NT2/D1 (cell line): ENCODE results near the gene NAV2.
A peak's percentile ranks its signal among the peaks of the same experiment; 100 is the strongest.
"Not testable (repeated sequence)": the region's sequence is repeated elsewhere in the genome, so short reads cannot be mapped to it uniquely, and the experiment has no call there.

ENCODE experiments used
- DNase-seq: peaks from one replicate; pipeline ENCODE4 v3.0.0-alpha.2; 2011; ENCODE audit warnings: low read depth, low spot score
- H3K27me3 ChIP-seq: 2 replicates; pipeline ENCODE4 v1.6.0; 2011; ENCODE audit warnings: mild to moderate bottlenecking; ENCODE audit not compliant: insufficient read length, insufficient read depth
- H3K36me3 ChIP-seq: 2 replicates; pipeline ENCODE4 v1.6.1; 2011; ENCODE audit warnings: mild to moderate bottlenecking, low read length, mixed read lengths; ENCODE audit not compliant: insufficient read depth, insufficient read length
- H3K4me1 ChIP-seq: 2 replicates; pipeline ENCODE4 v1.5.1; 2011; ENCODE audit not compliant: insufficient read depth, insufficient read length
- H3K4me3 ChIP-seq: 2 replicates; pipeline ENCODE4 v1.5.1; 2011; ENCODE audit warnings: low read depth; ENCODE audit not compliant: insufficient read length
- H3K9ac ChIP-seq: 2 replicates; pipeline ENCODE4 v1.6.0; 2011; ENCODE audit warnings: low read depth; ENCODE audit not compliant: insufficient read length
- H3K9me3 ChIP-seq: 2 replicates; pipeline ENCODE4 v1.5.1; 2011; ENCODE audit warnings: mild to moderate bottlenecking, low read length; ENCODE audit not compliant: insufficient read depth
- SUZ12 ChIP-seq: IDR thresholded peaks from 2 replicates; pipeline ENCODE4 v1.6.1; 2011; ENCODE audit not compliant: insufficient read length, insufficient read depth; ENCODE audit errors: extremely low read depth
- YY1 ChIP-seq: IDR thresholded peaks from 2 replicates; pipeline ENCODE4 v1.6.1; 2011; ENCODE audit not compliant: insufficient read length, insufficient read depth
- ZNF274 ChIP-seq: IDR thresholded peaks from 2 replicates; pipeline ENCODE4 v1.6.1; 2011; ENCODE audit warnings: mild to moderate bottlenecking, low read depth, low read length

NAV2 gene

DNA sequence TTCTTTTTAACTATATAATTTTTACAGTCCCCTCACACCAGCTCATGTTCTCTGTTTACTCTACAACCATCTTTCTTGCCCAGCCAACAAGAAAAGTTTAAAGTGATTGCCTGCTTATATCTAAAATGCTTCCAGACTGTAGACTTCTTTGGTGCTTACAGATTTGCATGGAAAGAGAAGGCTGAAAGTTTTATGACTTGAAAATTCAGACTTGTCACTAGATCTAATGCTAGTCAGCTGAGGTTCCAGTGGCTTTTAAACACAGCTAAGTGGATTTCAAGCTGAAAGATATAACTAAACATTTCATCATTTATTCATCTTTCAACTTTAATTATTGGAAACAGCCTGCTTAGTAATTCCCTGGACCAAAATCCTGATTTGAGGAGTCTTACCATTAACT, 178.4 kb downstream of the NAV2 start:
- no peak overlapping the region for H3K9ac ChIP-seq
- H3K27me3 ChIP-seq = no peaks in the 10 kb centered on the region
- no peak for TF ChIP-seq ZNF274
- TF ChIP-seq YY1 = no peak
- no peak for TF ChIP-seq SUZ12
- H3K4me1 ChIP-seq = no peaks in the 10 kb centered on the region
- H3K4me3 ChIP-seq = no peak overlapping the region
- H3K9me3 ChIP-seq = peaks cover 11% of the 10 kb centered on the region; the same call in 1 of the 2 replicates
- no peak for DNase-seq
- H3K36me3 ChIP-seq = peaks cover 6% of the 10 kb centered on the region

DNA sequence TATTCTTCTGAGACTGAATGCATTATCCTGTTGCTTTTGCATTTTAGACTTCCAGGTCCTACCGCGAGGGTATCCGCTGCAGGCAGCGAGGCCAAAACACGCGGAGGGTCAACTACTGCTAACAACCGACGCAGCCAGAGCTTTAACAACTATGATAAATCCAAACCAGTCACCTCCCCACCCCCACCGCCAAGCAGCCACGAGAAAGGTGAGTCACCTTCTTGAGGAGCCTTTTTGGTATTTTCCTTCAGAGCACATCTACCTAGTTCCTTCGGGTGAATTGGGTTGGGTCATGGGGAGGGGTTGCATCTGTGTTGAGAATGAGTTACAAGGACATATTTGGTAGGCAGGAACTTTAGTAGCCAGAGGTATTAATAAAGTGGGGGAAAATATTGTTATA, 179.8 kb downstream of the NAV2 start:
- Histone ChIP-seq H3K9me3 (peaks cover 11% of the 10 kb centered on the region; the same call in 1 of the 2 replicates), H3K36me3 (peaks cover 6% of the 10 kb centered on the region), H3K9ac (no peak overlapping the region), H3K27me3 (no peaks in the 10 kb centered on the region), H3K4me3 (no peak overlapping the region), H3K4me1 (no peaks in the 10 kb centered on the region)
- DNase-seq = no peak
- no peak for TF ChIP-seq YY1
- TF ChIP-seq ZNF274 = no peak
- TF ChIP-seq SUZ12 = no peak

DNA sequence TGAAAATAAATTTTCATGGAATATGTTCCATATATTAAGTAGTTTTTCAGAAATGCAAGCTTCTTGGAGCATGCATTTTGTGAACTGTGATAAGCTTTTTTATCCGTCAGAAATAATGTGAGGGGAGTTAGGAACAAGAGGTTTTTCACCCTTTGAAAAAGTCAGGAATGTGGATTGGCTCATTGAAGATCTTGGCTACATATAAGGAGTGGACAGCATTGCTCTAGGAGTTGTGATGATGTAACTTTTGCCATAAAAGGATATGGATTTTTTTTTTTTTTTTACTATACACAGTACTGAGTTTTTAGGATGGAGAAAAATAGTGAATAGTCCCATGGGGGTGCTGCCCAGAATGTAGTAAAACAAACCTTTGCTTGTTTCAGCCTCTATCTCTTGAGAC, 180.2 kb downstream of the NAV2 start:
- Histone ChIP-seq H3K36me3 (peaks cover 5% of the 10 kb centered on the region), H3K9me3 (peaks cover 11% of the 10 kb centered on the region; the same call in 1 of the 2 replicates), H3K4me3 (no peak overlapping the region), H3K9ac (no peak overlapping the region), H3K4me1 (no peaks in the 10 kb centered on the region), H3K27me3 (no peaks in the 10 kb centered on the region)
- no peak for DNase-seq
- TF ChIP-seq ZNF274 = no peak
- TF ChIP-seq YY1 = no peak
- TF ChIP-seq SUZ12 = no peak

DNA sequence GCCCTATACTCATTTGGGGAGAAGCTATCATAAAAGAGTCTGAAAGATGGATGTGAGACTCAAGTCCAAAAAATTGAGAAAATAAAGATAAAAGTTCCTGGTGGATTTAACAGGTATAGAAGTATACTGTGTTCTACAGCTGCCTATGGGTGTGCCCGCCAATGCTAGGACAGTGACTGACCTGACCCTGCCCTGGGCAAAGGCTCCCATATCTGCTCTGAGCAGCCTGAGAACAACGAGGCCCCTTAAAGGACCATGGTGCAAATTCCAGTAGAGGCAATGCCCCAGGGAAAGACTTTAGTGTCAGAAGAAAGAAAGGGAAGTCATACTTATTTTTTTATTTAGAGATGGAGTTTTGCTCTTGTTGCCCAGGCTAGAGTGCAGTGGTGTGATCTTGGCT, 181.8 kb downstream of the NAV2 start:
- TF ChIP-seq ZNF274 (no peak), YY1 (no peak), SUZ12 (no peak)
- Histone ChIP-seq H3K4me1 (no peaks in the 10 kb centered on the region), H3K36me3 (peaks cover 4% of the 10 kb centered on the region), H3K9ac (no peak overlapping the region), H3K27me3 (no peaks in the 10 kb centered on the region), H3K4me3 (no peak overlapping the region), H3K9me3 (peaks cover 11% of the 10 kb centered on the region; the same call in 1 of the 2 replicates)
- DNase-seq = no peak

DNA sequence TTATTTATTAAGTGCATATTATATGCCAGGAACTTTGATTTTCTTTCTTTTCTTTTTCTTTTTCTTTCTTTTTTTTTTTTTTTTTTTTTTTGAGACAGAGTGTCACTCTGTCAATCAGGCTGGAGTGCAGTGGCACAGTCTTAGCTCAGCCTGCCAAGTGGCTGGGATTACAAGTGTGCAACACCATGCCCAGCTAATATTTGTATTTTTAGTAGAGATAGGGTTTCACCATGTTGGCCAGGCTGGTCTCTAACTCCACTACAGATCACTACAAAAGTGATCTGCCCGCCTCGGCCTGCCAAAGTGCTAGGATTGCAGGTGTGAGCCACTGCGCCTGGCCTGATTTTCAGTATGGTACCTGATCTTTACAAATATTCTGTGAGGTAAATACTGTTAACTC, 182.4 kb downstream of the NAV2 start:
- H3K4me3 ChIP-seq, DNase-seq, H3K4me1 ChIP-seq, H3K9ac ChIP-seq, H3K27me3 ChIP-seq, H3K36me3 ChIP-seq: not testable (repeated sequence)
- peaks cover 11% of the 10 kb centered on the region; the same call in 1 of the 2 replicates for H3K9me3 ChIP-seq

DNA sequence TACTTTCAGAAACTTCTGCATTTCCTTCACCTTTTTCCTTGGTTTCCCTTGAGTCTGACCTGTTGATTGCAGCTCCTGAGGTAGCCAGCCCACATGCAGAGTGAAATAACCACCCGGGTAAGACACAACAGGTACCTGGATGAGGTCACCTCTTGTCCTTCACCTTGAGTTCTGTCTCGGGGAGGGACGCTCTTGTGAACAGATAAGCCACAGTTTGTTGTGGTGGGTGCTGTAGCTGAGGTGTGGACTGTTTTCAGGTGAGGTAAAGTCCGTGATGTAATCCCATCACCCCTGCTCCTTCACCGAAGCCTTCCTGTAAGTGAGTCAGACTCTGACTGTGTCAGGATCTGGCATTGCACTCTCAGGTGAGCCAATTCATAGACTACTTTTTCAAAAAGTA, 183.1 kb downstream of the NAV2 start:
- Histone ChIP-seq H3K4me3 (no peak overlapping the region), H3K9me3 (peaks cover 11% of the 10 kb centered on the region; the same call in 1 of the 2 replicates), H3K36me3 (peaks cover 4% of the 10 kb centered on the region), H3K27me3 (no peaks in the 10 kb centered on the region), H3K4me1 (no peaks in the 10 kb centered on the region), H3K9ac (no peak overlapping the region)
- TF ChIP-seq ZNF274 (no peak), SUZ12 (no peak), YY1 (no peak)
- DNase-seq = no peak

DNA sequence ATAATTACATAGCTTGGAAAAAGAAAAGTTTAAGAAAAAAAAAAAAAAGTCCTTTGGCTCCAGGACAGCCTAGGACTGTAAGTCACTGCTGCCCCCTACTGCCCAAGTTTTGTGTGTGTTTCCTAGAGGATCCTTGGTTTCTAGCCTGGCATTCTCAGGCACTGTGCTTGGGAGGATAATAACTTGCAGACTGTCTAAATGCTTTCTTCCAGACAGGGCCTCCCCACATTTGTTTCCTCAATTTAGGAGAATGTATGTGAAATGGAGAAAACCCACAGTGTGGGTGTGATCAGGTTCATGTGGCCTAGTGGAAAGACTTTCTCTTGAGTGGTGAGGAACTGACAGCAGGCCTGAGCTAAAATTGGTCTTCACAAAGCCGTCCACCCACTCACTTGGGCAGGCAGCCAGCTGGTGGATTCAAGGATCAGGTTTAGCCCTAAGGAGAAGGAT, 191.0 kb downstream of the NAV2 start:
- H3K27me3 ChIP-seq = no peaks in the 10 kb centered on the region
- peak; percentile 57 for DNase-seq
- H3K4me1 ChIP-seq = no peaks in the 10 kb centered on the region
- H3K36me3 ChIP-seq = peaks cover 6% of the 10 kb centered on the region
- H3K9me3 ChIP-seq = no peaks in the 10 kb centered on the region
- no peak overlapping the region for H3K9ac ChIP-seq
- TF ChIP-seq SUZ12 (no peak), ZNF274 (no peak), YY1 (no peak)
- H3K4me3 ChIP-seq = no peak overlapping the region

DNA sequence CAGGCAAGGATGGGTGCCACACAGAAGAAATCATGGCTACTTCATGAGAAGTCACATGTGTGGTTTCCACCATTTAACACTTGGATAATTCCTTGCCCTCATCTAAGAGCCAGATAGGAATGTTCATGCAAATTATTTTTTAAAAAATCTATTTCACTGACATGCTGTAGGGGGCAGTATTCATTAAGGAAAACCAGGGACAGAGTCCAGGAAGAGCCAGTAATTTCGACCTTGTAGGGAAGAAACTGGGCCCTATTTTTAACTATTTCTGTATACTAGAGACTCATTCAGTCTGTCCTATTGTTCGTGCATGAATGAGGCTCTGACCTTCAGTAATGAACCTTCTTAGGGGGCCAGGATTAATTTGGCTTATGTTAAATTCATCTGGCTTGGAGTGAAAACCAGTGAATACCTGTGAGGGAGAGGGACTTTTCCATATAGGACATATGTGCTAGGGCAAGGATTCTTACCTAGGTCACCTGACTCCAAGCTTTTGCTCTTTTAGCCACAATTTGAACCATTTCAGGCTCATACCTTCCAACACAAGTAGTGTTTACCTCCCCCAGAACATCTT, 192.7 kb downstream of the NAV2 start:
- Histone ChIP-seq H3K36me3 (peaks cover 6% of the 10 kb centered on the region), H3K9me3 (no peaks in the 10 kb centered on the region), H3K9ac (no peak overlapping the region), H3K27me3 (no peaks in the 10 kb centered on the region), H3K4me3 (no peak overlapping the region), H3K4me1 (no peaks in the 10 kb centered on the region)
- TF ChIP-seq YY1 (no peak), ZNF274 (no peak), SUZ12 (no peak)
- DNase-seq = no peak
